Kidney (tissue), 14 donors: ENCODE measurements around the gene RHOT2. TPM values are rescaled to one million over a fixed set of nuclear protein-coding genes. Genes with fewer than 3 reads are reported as not detected.

Experiments used
- DNase-seq, 5 donors: peaks; one replicate each; pipeline ENCODE4 v3.0.0-alpha.2; 2013 to 2020
- FAIRE-seq: peaks from 2 replicates; lab custom pipeline; 2012; peaks lifted over from hg19 to GRCh38; lab: Jason Lieb, UNC
- H3K27ac ChIP-seq, 2 donors: one replicate each; pipeline ENCODE4 v1.7.0; 2013; ENCODE audit warnings: low read depth in 2 of 2, low read length in 2 of 2, inconsistent platforms in 1 of 2
- H3K27me3 ChIP-seq: one replicate; pipeline ENCODE4 v1.7.1; 2013; ENCODE audit warnings: low read length, inconsistent platforms; ENCODE audit not compliant: control insufficient read depth, insufficient read depth
- H3K36me3 ChIP-seq, 3 donors: one replicate each; pipeline versions ENCODE4 v1.7.0 to v1.7.1; 2013; ENCODE audit warnings: low read length in 3 of 3, control low read depth in 1 of 3, inconsistent platforms in 1 of 3; ENCODE audit not compliant: insufficient read depth in 3 of 3, control insufficient read depth in 2 of 3
- H3K4me1 ChIP-seq, 3 donors: one replicate each; pipeline versions ENCODE4 v1.7.0 to v1.7.1; 2013; ENCODE audit warnings: low read length in 3 of 3, inconsistent platforms in 1 of 3, low read depth in 1 of 3; ENCODE audit not compliant: control insufficient read depth in 2 of 3, insufficient read depth in 2 of 3
- H3K4me3 ChIP-seq, 3 donors: one replicate each; pipeline versions ENCODE4 v1.7.0 to v1.8.1; 2013; ENCODE audit warnings: low read length in 3 of 3, control low read depth in 1 of 3, inconsistent platforms in 1 of 3
- H3K9ac ChIP-seq, 3 donors: one replicate each; pipeline versions ENCODE4 v1.7.0 to v1.7.1; 2013; ENCODE audit warnings: low read length in 3 of 3, control low read depth in 1 of 3, inconsistent platforms in 1 of 3
- H3K9me3 ChIP-seq, 3 donors: one replicate each; pipeline versions ENCODE4 v1.7.0 to v1.7.1; 2013; ENCODE audit warnings: low read length in 3 of 3, control low read depth in 1 of 3, inconsistent platforms in 1 of 3; ENCODE audit not compliant: control insufficient read depth in 2 of 3, insufficient read depth in 1 of 3
- CTCF ChIP-seq: IDR thresholded peaks from 3 replicates; pipeline ENCODE4 v1.5.1; 2012; ENCODE audit warnings: mild to moderate bottlenecking, moderate library complexity, borderline replicate concordance; ENCODE audit not compliant: insufficient read depth; ENCODE audit errors: extremely low read depth
- intact Hi-C: fragments of 100-400 bp; cut with DNase I; formaldehyde crosslinking; loops from one replicate; pipeline ENCODE4 v1.11.1; 2022
- polyA plus RNA-seq: library from polyadenylated mRNA; stranded (reverse); fragments of 350-450 nt; fragmentation: Illumina TruSeq; extraction: RNeasy Lipid Tissue Mini Kit (QIAGEN cat#74804); gene quantifications from one replicate; pipeline ENCODE4 v1.2.3, GENCODE V29; 2014; ENCODE audit warnings: low read depth, low replicate concordance; ENCODE audit not compliant: insufficient read depth
- total RNA-seq: library from RNA; stranded (reverse); fragmentation: NEBNext Ultra II Directional; extraction: Animal tissue kit (Norgen Biotek cat#: 25700); gene quantifications from one replicate; pipeline ENCODE4 v1.2.1, GENCODE V29; 2021
- donor health status: control.
- donor health status: control.
- donor health status: control.
- donor health status: control.
- donor health status: control.
- donor health status: DM: yes; HTN: yes; CAD: no.
- donor health status: Normal renal cell carcinoma (clear cell type).

The RHOT2 gene
- total and polyA plus RNA-seq, 2 donors from 2014 or later: 90.5 to 117 TPM

DNA sequence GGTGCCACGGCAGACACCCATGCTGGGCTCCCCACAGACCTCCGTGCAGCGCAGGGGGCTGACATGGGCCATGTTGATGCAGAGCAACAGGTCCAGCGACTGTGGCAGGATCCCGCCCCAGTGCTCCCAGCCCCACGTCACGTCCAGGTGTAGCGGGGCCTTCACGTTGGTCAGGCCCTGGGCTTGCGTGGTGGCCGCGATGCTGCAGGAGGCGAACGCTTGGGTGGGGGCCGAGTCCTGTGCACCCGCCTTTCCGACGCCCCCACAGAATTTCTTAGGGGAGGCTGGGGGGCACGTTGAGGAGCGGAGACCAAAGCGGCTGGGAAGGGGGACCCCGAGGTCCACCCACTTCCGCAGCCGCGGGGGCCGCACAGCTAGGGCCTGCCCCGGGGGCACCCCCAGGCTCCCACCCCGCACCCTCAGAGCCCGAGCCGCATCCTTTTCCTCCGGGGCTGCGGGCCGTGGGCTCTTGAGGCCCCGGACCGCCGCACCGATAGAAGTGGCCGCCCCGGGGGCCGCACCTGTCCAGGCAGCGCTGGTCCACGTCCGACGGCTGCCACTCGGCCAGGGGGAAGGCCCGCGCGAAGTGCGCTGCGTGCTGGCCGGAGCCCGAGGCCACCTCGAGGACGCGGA lies 32.2 kb upstream of the RHOT2 start:
- TF ChIP-seq CTCF: no peak
- DNase-seq (no peak), FAIRE-seq (no peak)
- Histone ChIP-seq H3K27ac (peak overlapping the region; percentile 99), H3K36me3 (no peaks in the 10 kb centered on the region), H3K27me3 (no peaks in the 10 kb centered on the region), H3K9ac (peak overlapping the region in 2 of 3 donors; percentile 48 to 96), H3K4me1 (peaks cover 0 to 26% (median 0%) of the 10 kb centered on the region in 3 donors), H3K4me3 (peak overlapping the region; percentile 84 to 88 (median 86)), H3K9me3 (no peaks in the 10 kb centered on the region)
- intact Hi-C loops: no loop called here

- Histone ChIP-seq H3K27ac (peak within 1 kb of the TSS; percentile 99), H3K36me3 (no peaks in the 10 kb centered on the region), H3K27me3 (no peaks in the 10 kb centered on the region), H3K4me1 (peaks cover 0 to 22% (median 0%) of the 10 kb centered on the region in 3 donors), H3K4me3 (peak within 1 kb of the TSS; percentile 84 to 88 (median 86)), H3K9me3 (no peaks in the 10 kb centered on the region), H3K9ac (peak within 1 kb of the TSS; percentile 83 to 96 (median 91))
- no peak for FAIRE-seq
- DNase-seq: peak; percentile 95 to 98 (median 96)
- intact Hi-C loops: no loop called here
- peak; percentile 9 for TF ChIP-seq CTCF
Observed at GRCh38 chr16:636206-637080, 31.5 kb upstream of the RHOT2 start, which contains the start of gene METTL26. TSS of gene METTL26 (minus strand) at chr16:636305. CDS start at chr16:636290, 15 bp downstream.

DNA sequence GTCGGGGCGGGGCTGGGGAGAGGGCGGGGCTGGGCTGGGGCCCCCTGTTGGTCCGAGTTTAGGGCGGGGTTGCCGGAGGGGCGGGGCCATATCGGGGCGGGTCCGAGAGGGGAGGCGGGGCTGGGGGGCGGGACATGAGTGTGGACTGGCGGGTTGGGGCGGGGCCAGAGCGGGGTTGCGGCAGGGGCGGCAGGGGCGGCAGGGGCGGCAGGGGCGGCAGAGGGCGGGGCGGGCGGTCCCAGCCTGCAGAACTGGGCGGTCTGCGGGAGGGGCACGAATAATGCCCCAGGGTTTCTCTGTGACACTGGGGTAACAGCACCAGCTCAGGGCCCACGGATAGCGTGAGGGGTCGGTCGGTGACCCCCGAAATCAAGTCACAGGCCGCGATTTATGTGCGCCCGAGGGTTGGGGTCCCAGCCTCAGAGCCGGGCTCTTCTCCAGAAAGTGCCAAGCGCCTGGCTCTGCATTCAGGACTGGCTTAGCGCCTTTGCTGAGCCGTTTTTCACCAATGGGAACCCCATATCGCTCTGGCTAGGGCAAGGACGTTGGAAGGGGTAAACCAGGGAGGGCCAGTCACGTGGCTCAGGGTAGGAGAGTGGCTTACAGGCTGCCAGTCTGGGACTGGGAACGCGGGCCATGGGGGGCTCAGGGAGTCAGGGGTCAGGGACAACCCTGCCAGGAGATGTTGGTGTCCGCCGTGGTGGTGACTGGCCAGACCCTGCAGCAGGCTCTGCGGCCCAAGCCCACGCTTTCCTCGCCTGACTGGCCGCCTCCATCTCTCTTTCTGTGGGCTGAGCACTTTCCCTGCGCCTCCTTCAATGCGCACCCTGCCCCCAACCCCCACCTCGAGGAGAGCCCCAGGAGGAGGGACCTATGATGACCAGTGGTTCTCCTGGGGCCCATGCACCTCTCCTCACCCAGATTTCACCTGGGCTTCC lies 30.6 kb upstream of the RHOT2 start:
- Histone ChIP-seq H3K9ac (peak overlapping the region in 2 of 3 donors; percentile 19 to 65), H3K36me3 (no peaks in the 10 kb centered on the region), H3K4me1 (peaks cover 0 to 23% (median 0%) of the 10 kb centered on the region in 3 donors), H3K27me3 (no peaks in the 10 kb centered on the region), H3K27ac (peak overlapping the region; percentile 99), H3K9me3 (no peaks in the 10 kb centered on the region), H3K4me3 (peak overlapping the region; percentile 44 to 86 (median 77))
- FAIRE-seq: no peak
- intact Hi-C loops: no loop called here
- no peak for TF ChIP-seq CTCF
- peak in 4 of 5 donors; percentile 94 to 98 (median 96) for DNase-seq
